Testis (tissue), 2 donors: Measurements from ENCODE around the gene DNAJC4.

Source experiments
- POLR2A ChIP-seq: fragments of 450-650 bp; IDR thresholded peaks from one replicate; pipeline ENCODE4 v1.6.1; 2017; ENCODE audit warnings: antibody characterized with exemption, mild to moderate bottlenecking, moderate library complexity
- TF ChIP-seq, protein P1 (sequence below), 3 experiments: fragments of 450-650 bp in 2 of 3; fragments of 200-600 bp in 1 of 3; sonication (generic) in 1 of 3; IDR thresholded peaks; one replicate each; pipeline ENCODE4 v1.5.1; 2016 to 2019; ENCODE audit warnings: antibody characterized with exemption in 3 of 3, mild to moderate bottlenecking in 2 of 3, moderate library complexity in 1 of 3

DNA sequence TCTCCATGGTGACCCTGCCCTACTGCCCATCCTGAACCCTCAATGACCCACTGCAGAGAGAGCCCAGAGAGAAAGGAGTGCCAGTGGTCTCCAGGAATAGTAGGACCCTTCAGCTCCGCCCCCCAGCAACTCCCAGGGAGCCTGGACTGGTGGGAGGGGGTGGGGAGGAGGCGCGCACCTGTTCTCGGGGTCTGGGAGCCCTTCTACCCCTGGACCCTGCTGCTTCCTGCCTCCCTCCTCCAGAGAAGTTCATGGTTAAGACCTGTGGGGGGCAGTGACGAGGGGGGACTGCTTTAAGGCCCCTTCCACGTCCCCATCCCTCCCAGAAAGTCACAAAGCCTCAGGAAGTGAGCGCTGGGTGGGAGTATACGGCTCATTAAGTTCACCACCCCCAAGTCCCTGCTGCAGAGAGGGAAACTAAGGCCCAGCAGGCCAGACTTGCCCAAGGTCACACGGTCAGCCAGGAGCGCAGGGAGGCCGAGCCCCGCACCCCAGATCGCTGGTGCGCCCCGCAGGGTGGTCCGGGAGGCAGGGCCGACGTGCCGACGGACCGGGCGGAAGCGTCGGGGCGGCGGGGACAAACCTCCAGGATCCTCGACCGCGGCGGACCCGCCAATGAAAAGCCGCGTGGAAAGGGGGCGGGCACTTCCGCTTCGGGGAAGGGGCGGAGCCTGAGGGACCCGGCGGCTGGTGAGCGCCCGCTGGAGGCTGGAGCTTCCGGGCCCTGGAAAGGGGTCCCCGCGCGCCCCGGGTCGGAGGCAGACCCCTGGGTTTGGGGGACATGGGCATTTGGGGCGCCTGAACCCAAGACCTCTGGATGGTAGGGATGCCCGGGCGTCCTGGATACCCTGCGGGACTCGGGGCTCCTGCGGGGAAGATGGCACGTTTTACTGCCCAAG, 4.5 kb upstream of the DNAJC4 start, which contains the start of the genes NUDT22 and TRPT1:
- TF ChIP-seq, protein P1, sequence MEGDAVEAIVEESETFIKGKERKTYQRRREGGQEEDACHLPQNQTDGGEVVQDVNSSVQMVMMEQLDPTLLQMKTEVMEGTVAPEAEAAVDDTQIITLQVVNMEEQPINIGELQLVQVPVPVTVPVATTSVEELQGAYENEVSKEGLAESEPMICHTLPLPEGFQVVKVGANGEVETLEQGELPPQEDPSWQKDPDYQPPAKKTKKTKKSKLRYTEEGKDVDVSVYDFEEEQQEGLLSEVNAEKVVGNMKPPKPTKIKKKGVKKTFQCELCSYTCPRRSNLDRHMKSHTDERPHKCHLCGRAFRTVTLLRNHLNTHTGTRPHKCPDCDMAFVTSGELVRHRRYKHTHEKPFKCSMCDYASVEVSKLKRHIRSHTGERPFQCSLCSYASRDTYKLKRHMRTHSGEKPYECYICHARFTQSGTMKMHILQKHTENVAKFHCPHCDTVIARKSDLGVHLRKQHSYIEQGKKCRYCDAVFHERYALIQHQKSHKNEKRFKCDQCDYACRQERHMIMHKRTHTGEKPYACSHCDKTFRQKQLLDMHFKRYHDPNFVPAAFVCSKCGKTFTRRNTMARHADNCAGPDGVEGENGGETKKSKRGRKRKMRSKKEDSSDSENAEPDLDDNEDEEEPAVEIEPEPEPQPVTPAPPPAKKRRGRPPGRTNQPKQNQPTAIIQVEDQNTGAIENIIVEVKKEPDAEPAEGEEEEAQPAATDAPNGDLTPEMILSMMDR (IDR thresholded peaks at IDR 0.05), result peak in 1 of 3 experiments; percentile 1
- TF ChIP-seq POLR2A, result no peak
